GM12864 (cell line): ENCODE results near the gene TBXT.

Source experiments
- DNase-seq: peaks from one replicate; pipeline ENCODE4 v3.0.0-alpha.2; 2011; ENCODE audit warnings: low read depth
- H3K4me3 ChIP-seq: 2 replicates; pipeline ENCODE4 v1.5.1; 2011; ENCODE audit warnings: mild to moderate bottlenecking, low read depth, low read length, control low read depth
- TF ChIP-seq, protein P1 (sequence below): IDR thresholded peaks from 2 replicates; pipeline ENCODE4 v1.5.1; 2011; ENCODE audit warnings: low read depth, mild to moderate bottlenecking, moderate library complexity, low read length, control low read depth, inconsistent platforms; ENCODE audit errors: missing control alignments

Gene TBXT

DNA sequence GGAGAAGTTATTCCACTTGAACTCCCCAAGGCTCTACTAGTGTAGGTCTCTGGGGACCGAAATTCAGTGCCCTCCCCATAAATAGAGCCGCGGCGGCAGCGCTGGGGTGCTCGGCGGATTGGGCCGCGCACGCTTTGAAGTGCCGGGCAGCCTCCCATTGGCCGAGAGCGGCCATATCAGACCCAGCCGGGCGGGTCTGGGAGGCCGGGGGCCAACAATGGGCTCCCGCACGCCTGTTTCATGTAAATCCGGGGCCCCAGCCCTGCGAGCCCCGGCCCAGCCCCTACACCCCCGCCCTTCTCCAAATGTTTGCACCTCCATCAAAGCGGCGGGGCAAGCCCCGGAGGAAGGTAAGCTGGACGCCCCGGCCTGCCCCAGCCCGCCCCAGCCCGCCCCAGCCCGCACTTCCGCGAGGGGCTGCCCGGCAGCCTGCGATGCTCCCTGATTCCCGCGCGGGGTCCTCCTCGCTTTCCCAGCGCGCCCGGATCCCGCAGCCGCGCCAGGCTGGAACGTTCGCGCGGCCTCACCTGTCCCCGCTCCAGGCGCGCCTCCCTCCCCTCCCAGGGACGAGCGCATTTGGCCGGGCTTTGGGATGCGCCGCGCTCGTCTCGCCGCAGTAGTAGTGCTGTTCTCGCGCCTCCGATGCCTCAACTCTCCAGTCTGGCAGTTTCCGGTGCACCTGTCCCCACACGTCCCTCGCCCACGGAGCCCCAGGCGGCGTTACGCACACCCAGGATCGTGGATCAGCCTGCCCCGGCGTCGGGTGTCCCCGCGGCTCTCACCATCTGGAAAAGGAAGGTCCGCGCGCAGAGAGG is at the start of gene TBXT:
Gene TBXT (minus strand): TSS at position 51 of the 815 bp plus-strand sequence. CDS start 260 bp downstream, outside the sequence.
- TF ChIP-seq, protein P1, sequence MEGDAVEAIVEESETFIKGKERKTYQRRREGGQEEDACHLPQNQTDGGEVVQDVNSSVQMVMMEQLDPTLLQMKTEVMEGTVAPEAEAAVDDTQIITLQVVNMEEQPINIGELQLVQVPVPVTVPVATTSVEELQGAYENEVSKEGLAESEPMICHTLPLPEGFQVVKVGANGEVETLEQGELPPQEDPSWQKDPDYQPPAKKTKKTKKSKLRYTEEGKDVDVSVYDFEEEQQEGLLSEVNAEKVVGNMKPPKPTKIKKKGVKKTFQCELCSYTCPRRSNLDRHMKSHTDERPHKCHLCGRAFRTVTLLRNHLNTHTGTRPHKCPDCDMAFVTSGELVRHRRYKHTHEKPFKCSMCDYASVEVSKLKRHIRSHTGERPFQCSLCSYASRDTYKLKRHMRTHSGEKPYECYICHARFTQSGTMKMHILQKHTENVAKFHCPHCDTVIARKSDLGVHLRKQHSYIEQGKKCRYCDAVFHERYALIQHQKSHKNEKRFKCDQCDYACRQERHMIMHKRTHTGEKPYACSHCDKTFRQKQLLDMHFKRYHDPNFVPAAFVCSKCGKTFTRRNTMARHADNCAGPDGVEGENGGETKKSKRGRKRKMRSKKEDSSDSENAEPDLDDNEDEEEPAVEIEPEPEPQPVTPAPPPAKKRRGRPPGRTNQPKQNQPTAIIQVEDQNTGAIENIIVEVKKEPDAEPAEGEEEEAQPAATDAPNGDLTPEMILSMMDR, result no peak
- H3K4me3 ChIP-seq, result no peak within 1 kb of the TSS
- no peak for DNase-seq

GRCh38 chr6:166207284-166207561 is 39.6 kb upstream of the TBXT start:
- no peak overlapping the region for H3K4me3 ChIP-seq
- DNase-seq, result no peak
- TF ChIP-seq, protein P1, result no peak

DNA sequence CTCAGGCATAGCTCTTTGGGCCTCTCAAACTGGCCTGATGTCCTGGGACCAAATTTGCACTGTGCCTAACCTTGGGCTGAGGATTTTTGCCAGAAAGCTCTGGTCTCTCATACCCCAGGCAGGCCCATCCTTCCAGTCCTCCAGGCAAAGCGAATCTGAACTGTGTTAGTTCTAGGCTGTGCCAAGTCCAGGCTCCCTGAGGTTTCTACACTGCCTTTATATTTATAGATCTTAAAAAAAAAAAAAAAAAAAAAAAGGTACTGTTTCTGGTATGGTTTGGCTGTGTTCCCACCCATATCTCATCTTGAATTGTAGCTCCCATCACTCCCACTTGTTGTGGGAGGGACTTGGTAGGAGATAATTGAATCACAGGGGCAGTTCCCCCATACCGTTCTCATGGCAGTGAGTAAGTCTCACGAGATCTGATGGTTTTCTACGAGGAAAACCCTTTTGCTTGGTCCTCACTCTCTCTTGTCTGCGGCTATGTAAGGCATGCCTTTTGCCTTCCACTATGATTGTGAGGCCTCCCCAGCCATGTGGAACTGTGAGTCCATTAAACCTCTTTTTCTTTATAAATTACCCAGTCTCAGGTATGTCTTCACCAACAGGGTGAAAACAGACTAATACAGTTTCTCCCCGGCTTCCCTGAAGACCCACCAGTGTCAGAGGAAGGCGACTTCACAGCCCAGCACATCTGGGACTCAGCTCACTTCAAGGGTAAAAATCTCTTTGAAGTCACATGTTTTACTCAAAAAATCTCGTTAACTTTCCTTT is 39.0 kb upstream of the TBXT start:
- H3K4me3 ChIP-seq, result no peak overlapping the region
- no peak for DNase-seq
- TF ChIP-seq, protein P1, result no peak

DNA sequence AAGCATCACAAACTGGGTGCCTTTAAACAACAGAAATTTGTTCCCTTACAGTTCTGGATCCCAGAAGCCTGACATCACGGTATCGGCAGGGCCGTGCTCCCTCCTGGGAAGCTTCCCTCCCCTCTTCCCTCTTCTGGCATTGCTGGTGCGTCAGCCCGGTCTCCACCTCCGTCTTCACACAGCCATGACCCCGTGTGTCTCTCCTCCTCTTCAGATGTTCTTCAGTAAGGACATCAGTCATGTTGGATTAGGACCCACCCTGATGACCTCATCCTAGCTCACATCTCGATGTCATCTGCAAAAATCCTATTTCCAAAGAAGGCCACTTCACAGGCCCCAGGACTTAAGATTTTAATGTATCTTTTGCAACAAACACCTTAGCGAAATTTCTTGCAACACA is 38.4 kb upstream of the TBXT start:
- TF ChIP-seq, protein P1, result no peak
- H3K4me3 ChIP-seq, result no peak overlapping the region
- no peak for DNase-seq

DNA sequence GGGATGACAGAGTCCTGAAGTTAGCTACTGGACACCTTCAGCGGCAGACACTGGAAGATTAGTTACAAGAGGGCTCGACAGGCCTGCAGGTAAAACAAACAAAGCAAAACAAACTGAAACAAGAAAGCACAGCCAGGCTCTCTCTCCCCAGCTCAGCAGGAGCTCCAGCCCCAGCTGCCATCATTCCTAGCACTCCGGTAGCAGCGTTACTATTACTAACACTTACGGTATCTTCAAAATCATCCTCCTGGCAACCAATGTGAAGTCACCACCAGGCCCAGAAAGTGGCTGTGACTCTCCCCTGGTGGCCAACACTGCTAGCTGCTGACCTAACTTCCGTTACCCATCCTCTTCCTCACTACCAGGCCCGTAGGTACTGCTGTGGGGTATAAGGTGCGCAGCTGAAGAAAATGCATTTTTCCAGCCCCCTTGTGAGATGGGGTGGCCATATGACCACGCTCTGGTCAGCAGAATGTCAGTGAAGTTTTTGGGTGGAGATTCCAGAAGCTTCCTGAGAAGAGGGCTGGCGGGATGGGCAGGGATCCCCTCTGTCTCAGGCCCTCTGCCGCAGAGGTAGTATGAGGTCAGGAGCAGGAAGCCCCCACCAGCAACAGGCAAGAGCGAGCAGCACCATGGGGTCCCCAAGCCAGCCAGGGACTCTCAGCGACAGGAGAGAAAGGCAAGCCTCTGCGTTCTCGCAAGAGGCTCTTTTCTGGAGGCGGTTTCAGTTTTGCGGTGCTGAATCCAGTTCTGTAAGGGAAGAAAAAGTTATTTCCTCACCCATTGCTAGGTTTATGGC is 37.4 kb upstream of the TBXT start:
- H3K4me3 ChIP-seq, result no peak overlapping the region
- no peak for DNase-seq
- TF ChIP-seq, protein P1, result no peak

DNA sequence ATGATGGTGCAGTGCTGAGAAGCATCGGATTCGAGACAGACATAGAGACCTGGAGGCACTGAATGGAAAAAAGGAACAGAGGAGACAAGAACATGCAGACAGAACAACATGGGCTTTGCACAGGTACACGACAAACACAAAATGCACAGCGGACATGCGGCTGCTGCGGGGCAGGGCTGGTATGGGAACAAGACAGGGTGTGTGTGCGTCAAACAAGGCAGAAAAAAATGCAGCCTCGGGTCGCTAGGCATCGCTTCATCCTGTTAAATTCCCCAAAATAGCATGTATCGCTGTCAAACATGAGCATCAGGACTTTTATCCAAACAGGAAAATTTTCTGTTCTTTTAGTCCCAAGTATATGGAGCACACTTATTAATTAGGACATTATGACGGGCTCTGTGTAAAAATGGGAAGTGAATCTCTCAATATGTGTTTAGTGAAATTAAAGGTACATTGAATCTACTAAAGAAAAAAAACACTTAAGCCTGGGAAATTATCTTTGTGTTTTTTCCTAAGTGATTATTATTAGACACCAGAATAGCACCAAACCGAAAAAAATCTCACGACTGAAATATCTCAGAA is 36.1 kb upstream of the TBXT start:
- TF ChIP-seq, protein P1, result no peak
- DNase-seq, result no peak
- H3K4me3 ChIP-seq, result no peak overlapping the region
